A204.1 (cell line): ENCODE data around the gene RBPJL.

Experiments used
- FAIRE-seq: peaks from 2 replicates; lab custom pipeline; 2012; peaks lifted over from hg19 to GRCh38; lab: Jason Lieb, UNC

RBPJL gene

DNA sequence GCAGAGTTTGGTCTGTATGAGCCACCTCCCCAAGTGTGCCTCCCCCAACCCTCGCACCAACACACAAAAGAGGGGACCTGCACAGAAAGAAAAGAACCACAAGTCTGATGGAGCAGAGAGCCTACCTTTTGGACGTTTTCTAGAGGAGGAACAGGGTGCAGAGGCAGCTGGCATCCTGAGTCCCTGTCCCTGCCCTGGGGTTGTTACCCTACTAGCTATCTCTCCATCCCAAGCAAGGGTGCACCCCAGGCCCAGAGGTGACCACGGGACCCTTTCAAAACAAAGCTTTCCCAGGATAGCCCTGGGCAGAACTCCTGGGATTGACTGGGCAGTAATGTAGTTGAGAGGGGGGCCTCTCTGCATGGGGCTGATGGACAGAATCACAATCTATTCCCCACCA lies 11.2 kb downstream of the RBPJL start:
- no peak for FAIRE-seq

DNA sequence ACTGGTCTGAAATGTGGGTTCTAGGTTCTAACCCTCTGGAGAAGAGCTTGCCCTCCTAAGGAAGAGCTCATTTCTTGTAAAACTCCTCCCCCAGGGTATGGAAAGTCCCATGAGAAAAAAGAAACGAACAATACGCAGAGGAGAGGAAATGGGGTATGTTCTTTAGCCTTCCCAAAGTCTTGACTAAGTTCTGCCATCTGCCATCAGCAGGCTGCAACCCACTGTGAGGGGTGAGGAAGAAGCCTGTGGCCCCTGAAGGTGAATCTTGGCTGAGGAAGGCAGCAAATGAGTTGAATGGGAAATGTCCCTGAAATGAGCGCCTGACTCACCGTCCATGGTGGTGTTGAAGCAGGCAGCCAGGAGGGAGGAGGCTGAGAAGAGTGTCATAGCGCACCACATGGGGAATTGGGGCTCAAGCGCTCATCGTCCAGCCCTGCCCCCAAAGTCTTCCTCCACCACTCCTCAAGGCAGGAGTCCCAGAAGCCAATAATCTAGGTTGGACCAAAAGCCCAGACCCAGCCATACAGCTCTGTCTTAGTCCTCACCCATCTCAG lies 11.8 kb downstream of the RBPJL start:
- FAIRE-seq = no peak

DNA sequence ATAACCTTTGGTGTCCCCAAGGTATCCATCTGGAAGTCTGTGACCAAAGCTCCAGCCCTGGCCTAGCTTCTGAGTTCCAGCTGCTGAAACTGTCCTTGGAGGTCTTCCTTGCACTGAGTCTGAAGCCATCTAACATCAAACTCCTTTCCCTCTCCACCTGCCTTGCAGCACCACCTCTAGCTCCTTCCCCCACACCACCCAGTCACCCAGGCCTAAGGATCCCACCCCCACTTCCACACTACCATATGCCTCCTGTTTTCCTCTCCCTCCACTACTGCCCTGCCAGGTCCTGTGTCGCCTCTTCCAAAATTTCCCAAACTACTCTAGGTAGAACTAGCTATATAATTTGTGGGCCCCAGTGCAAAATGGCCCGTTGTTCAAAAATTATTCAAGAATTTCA lies 12.3 kb downstream of the RBPJL start:
- FAIRE-seq = no peak

DNA sequence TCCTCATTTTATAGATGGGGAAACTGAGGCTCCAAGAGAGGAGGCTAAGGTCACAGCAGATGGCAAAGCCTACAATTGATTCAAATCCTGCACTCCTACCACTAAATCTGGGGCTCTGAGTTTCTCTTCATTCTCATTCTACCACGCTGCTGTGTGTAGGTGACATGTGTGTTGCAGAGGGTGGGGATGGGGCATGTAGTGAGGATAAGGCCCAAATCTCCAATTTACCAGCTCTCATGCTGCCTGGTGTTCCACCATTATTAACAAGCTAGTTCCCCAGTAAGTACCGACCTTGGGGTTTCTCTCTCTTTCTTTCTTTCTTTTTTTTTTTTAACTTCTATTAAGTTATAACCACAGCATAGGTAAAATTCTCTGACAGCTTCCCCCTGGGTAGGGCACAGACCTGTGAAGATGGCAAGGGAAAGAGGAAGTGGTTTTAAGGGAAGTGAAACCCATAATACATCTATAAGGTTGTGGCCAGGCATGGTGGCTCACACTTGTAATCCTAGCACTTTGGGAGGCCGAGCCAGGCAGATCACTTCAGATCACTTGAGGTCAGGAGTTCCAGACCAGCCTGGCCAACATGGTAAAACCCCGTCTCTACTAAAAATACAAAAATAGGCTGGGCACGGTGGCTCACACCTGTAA lies 14.4 kb downstream of the RBPJL start:
- FAIRE-seq = no peak

DNA sequence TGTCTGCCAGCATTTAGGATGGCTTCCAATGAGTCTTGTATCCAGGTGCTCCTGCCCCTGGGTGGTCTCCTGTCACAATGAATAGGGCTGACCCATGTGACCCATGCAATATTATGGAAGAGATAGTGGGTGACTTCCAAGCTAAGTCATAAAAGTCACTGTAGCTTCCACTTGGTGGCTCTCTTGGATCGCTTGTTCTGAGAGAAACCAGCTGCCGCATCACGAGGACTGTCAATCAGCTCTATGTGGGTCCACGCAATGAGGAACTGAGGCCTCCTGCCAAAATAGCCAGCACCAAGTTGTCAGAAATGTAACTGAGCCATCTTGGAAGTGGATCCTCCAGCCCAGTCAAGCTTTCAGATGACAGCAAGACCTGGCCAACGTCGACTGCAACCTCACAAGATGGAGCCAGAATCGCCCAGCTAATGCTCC lies 16.3 kb downstream of the RBPJL start:
- no peak for FAIRE-seq

DNA sequence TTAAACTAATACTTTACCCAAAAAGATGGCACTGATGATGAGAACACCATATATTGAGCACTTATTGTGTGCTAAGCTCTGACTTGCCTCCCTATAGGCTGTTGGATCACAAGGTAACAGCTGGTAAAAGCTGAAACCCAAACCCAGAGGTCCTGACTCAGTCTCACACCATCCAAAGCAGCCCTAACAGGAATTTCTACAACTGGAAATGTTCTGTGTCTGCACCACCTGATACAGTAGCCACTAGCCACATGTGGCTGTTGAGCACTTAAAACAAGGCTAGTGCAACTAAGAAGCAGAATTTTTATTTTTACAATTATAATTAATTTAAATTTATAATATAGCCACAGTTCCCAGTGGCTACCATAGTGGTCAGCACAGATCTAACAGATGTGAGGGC lies 17.1 kb downstream of the RBPJL start:
- FAIRE-seq = no peak

DNA sequence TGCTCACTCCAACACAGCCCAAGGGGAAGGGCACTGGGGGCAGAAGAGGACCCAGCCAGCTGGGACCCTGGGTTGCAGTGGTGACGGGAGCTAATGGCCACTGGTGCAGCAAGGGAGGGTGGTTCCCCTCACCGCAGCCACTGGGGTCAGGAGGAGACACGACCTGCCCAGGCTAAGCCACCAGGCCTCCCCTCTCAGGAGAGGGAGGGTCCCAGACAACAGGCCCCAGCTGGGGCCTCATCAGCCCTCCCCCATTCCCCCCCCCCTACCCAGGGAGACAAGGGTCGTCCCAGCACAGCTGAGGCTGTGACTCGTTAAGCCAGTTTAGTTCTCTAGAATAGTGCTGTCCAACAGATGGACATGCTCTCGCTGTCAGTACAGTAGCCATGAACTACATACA lies 18.7 kb downstream of the RBPJL start:
- no peak for FAIRE-seq

DNA sequence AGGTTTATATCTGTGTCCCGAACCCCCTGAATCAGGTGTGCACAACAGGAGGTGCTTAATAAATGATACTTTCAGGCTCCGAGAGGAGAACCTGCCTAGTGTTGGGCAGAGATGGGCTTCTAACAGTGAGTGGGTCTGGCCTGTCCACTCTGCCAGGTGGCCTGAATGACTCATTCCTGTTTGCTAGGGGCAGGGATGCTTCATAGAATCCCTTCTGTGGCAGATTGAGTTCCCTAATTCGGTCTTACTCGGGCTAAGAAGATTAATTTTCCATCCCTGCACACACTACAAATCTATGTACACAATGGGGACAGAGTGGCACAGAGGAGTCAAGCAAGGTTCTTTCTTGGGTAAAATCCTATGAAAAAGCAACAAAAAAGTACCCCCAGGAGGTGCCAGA lies 21.8 kb downstream of the RBPJL start:
- no peak for FAIRE-seq

DNA sequence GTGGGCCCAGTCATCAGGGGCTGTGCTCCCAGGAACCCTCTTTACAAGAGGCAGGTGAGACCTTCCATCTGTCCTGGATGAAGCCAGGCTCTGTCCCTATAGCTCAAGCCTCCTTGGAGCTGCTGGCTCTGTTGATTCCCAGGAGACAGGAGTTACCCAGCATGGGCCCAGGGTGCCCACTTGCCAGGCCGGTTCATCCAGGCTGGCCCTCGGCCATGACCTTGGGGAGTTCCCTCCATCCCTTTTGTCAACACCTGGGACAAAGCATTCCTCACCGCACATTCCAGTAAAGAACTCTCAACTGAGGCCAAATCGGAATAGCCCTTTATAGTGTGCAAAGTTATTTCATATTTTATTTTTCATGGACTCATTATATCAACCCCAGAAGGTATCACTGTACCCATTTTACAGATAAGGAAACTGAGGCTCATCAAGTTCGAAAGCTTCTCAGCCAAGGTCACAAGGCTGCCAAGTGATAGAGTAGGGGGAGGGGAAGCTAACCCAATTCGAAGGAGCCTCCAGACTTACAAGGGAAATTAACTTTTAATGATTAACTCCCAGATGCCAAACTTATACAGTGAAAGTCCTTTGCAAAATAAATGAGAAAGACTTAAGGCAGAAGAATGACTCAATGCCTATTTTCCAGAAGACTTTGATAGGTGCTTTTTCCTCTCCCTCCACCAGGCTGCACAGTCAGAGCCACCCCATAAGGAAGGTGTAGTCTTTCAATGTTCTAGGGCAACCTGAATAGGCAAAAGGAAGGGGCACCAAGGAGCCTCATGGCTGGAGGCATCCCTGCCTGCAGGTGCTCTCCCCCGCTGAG lies 23.1 kb downstream of the RBPJL start:
- no peak for FAIRE-seq

DNA sequence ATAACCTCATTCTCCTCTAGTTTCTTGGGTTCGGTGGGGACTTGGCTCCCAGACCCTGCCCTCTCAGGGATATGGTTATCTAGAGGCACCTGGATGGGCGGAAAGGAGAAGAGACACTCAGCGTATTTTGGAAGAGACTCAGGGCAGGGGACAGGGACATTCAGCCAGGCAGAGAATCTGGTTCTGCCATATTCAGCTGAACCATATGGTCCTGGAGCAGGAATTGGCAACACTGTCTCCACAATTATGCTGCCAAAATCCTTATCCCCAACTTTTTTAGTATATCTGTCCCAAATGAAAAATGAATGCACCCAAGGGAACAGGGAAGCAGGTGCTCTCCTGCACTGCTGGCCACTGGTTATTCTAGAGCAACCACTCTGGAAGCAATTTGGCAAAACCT lies 23.8 kb downstream of the RBPJL start:
- no peak for FAIRE-seq

DNA sequence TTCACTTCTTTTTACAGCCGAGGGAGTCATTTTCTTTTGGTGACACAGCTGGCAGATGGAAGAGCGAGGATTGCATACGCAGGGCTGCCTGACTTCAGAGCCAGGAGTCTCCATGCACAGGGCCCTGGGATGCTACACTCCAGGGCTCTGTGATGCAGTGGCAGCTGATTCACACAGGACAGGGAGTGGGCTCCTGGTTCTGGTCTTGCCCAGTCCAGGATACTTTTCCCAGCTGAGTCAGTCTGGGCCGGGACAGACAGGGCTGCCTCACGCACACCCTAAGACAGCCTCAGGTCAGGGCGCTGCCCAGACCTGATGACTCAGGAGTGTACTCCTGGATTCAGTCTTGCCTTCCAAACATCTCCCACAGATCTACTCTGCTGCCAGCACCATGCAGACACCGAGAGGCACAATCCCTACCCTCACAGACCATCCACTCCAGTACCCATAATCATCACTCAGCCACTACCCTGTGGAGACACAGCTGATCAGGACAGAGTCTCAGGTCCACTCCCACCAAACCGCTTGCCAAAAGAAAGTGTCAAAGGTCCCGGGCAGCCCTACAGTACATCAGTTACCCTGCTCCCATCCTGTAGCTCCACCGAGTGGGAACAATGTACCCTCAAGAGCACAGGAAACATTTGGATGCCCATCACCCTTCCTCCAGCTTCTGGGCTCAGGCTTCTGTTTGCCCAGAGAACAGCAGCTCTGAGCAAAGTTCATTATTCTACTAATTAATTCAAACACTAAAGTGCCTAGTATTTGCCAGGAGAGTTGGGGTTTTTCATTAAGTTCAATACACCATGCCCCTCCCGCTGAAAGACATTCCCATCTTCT lies 30.1 kb downstream of the RBPJL start:
- FAIRE-seq = no peak

DNA sequence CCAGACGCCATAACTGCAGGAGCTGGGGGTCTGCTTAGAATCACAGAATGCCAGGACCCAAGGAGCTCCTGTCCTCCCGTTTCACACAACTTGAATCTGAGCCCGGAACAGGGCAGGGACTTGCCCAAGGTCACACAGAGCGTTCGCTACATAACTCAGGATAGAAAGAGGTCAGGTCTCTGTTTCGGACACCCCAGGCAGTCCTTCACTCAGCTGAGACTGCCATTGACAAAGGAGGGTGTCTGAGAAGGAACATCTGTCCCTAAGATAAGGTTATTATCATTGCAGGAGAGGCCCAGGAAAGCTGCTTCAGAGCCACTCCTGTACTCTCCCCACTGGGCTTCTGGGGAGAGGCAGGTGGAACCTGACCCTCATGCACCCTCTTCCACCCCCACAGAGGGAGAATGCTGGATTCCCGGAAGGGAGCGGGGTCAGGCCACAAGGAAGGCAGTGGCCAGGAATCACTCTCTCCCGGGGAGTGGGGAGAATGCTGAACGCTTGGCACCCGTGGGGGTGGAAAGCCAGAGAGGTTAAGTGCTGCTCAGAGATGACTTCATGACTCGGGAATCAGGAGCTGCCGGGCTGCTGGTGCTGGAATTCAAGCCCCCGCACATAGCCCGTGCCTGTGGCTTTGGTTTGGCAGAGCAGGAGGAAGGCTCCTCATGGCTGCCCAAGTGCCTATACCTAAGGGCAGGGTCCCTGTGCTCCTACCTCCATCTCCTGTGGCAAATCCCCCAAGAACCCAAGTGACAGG lies 30.9 kb downstream of the RBPJL start:
- FAIRE-seq = no peak

DNA sequence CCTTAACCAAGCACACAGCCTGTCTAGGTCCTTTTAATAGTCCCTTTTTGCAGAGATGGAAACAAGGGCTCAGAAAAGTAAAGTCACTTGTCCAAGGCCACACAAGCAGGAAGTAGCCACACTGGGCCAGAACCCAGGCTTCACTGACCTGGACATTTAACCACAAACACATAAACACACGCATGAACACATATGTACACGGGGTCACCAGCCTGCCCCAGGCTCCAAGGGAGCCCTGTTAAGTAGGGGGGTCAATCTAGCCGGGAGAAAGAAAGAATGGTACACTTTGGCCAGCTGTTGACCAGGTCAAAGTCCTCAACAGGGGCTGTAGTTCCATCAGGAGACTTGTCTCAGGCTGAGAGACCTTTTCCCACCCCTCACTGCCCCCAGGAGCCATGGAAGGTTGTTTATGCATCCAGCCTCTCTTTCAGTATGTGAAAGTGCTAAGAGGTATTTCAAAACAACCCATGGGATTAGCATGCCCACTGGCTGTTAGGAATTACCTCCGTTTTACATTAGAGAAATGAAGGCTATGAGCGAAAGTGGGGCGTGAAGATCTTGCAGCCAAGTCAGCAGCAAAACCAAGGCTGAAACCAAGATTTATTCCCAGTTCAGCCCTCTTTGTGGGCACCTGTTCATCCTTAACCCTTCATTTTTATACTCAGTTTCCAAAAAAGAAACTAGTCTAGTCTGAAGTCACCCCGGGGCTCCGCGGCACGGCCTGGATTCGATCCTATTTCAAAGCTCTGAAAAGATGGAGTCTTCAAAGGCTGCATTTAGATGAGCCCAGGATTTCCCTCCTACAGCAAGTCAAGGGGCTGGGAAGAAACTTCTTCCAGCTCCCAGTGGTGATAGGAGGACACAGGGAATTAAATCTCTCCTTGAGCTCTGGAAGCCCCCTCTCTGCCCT lies 31.7 kb downstream of the RBPJL start:
- FAIRE-seq = no peak

DNA sequence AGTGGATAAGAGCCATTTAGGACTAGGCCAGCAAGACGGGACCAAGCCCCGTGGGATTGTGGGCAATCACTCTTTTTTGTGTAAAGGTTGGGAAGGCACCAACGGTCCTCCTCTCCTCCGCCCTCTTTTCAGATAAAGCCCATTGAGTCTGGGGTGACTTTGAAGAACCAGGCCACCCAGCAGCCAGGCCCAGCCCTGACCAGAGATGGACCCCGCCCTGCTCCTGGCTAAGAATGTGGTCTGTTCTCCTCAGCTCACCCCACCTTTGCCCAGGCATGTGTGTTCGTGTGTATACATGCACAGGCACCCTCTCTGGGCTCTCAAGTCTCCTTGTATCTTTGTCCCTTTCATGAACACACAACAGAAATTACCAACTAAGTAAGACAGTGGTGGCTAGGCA lies 32.4 kb downstream of the RBPJL start:
- no peak for FAIRE-seq

DNA sequence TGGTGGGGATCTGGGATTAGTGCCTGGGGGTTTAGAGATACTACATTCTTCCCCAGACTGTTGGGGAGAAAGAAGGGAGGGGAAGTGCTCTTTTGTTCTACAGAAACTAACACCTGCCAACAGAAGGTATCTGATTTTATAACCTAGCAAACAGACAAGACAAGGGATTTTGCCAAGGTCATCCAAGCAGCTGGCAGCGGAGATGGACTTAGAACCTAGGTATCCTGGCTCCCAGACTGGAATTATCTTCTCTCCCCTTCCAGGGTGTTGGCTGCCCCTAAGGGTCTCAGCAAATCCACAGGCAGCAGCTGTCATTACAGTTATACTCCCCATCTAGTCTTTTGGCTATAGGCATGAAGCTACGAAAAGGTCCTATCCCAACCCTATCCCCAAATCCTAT lies 33.2 kb downstream of the RBPJL start:
- FAIRE-seq = no peak

DNA sequence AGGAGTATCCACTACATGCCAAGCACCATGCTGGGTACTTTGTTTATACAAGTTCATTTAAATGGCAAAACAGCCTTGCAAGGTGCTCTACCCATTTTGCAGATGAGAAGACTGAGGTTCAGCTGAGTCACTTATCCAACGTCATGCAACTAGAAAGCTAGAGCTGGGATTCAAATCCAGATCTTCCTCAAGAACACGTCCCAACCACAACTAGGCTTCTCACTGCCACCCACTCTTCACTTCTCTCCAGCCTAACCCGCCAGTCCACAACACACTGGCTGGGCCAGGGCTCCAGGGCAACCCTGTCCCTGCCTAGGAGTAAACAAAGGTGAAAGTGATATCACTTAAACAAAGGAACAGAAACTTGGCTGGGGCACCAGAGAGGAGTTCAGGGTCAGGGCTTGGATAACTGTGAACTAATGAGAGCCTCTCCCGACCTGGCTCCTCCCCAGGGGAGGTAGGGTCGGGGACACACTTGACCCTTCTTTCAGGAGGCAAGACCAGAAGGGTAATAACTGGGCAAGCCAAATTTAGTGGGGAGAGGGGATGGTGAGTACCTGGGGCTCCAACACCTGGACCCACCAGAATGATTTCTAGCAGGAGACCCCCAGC lies 33.7 kb downstream of the RBPJL start:
- FAIRE-seq = no peak

DNA sequence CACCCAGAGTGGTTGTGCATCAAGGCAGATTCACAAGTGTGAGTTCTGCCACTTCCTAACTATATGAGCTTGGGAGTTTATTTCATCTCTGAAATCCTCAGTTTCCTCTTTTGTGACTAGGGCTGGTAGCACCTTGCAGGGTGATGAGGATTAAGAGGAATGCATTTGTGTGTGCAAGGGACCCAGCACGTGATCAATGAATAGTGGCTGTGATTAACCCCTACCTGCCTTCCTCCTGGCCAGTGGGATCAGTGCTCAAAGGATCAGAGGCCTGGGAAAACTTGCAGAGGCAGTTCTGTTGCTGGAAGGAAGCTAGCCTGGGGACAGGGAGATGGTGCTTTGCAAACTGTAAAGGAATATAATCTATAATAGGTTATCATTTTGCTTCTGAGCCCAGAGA lies 34.3 kb downstream of the RBPJL start:
- FAIRE-seq = no peak

DNA sequence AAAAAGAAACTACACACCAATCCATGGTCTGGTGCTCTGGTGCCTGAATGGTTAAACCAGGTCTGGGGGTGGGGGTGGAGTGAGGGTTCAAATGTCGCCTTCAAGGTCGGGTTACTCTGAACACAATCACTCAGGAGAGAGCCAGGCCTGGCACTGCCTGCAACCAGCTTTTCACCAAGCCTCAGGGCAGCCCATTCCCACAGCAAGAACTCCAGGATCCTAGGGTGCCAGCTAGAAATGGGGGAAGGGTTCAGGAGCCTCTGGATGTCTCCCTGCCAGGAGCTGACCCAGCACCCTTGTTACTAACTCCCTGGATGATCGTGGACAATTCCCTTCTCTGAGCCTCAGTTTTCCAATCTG lies 34.9 kb downstream of the RBPJL start:
- no peak for FAIRE-seq

DNA sequence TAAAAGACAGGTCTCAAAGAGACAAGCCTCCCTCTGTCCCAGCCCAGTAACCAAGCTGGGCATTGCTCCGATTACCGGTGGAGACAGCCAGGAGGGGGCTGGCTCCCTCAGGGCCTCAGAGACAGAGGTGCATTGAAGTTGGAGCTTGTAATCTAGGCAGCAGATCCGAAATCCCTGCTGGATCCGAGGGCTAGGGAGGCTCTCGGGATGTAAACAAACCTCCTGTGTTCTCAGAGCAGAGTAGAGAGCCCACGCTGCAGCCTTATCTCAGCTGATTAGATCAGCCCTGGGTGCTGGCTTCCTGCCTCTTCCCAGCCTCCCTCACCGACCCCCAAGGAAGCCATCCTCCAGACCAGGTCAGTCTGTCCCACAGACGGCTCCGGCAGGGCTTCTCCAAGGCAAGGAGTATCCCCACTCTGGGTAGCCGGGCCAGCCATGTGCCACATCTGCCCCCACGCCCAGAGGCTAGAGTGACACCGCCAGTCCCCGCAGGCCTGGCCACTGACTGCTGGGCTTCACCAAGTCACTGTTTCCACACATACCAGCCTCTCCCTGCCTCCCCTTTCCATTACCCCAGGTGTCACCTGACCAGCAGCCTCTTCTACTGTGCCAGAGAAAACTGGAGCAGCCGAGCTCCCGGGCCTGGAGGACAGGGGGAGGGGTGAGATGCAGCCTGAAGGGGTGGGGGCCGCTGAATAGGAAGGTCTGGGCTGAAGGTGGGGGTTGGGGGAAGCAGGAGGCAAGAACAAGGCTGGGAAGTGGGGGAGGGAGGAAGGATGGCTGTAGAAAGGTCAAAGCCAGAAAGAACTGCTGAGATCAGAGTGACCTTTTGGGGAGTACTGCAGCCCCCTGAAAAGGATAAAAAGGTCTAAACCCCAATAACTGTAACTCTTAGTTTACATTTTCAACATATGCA lies 35.6 kb downstream of the RBPJL start:
- FAIRE-seq = no peak
